ENCODE measurements around the gene DLGAP4. TPM values are rescaled to one million over a fixed set of nuclear protein-coding genes. Genes with fewer than 3 reads are reported as not detected.

Gene DLGAP4
- total and polyA plus RNA-seq, 2 of the 13 experiments (the other 11 are each of a cell fraction or from before 2014, with no cell fraction given) = 15.2 to 26.7 TPM

DNA sequence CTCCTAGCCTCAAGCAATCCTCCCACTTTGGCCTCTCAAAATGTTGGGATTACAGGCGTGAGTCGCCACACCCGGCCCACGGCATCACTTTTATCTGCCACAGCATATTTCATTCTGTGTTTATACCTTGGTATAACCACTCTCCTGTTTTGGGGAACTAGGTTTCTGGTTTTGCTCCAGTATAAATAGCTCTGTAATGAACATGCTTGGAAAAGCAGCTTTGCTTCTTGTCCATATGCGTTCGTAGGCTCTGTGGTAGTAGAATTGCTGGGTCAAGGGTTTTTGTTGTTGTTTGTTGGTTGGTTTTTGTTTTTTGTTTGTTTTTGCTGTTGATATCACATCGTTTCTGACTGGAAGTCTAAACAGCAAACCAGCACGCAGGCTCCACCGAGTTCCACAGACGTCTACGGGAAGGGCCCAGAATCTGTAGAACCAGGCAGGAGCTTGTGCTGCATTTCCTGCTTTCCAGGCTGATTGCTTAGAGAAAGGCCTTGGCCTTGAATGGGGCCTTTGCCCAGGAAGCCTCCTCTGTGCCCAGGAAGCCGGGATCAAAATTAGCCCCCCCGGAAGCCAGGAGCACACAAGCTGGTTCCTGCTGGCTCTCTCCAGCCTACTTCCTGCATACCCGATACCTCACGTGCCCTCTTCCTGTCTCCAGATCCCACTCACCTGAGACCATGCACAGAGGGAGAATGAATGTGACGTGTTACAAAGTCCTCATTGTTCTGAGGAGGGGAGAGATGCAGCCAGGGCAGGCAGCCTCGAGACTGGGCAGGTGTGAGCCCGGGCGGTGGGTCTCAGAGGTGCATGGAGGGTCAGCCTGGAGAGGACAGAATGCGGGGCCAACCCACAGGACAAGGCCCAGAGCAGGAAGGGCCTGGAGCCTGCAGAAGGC lies 35.1 kb upstream of the DLGAP4 start (continued):
- TF ChIP-seq POGK (CRISPR knock-in tag; conservative IDR thresholded peaks at IDR 0.05) (peak; percentile 65; the same call in 1 of the 2 replicates), HNF4G (IDR thresholded peaks at IDR 0.05; ENCODE audit: borderline replicate concordance, low read depth, low read length) (peak; percentile 71), HNF4G (CRISPR knock-in tag; IDR thresholded peaks at IDR 0.05; ENCODE audit: borderline replicate concordance, low read depth) (no peak; the same call in 1 of the 2 replicates), CENPT (CRISPR knock-in tag; IDR thresholded peaks at IDR 0.05; ENCODE audit: low read depth) (no peak), ELF3 (CRISPR knock-in tag; IDR thresholded peaks at IDR 0.05) (peak; percentile 87; the same call in 1 of the 2 replicates), ZNF766 (CRISPR knock-in tag; IDR thresholded peaks at IDR 0.05; ENCODE audit: borderline replicate concordance) (no peak), ZNF773 (CRISPR knock-in tag; IDR thresholded peaks at IDR 0.05; ENCODE audit: borderline replicate concordance) (no peak), GPN1 (CRISPR knock-in tag; IDR thresholded peaks at IDR 0.05; ENCODE audit: borderline replicate concordance) (no peak), ZNF816 (CRISPR knock-in tag; IDR thresholded peaks at IDR 0.05; ENCODE audit: borderline replicate concordance) (no peak), ZFP62 (CRISPR knock-in tag; IDR thresholded peaks at IDR 0.05) (no peak), SNAPC4 (CRISPR knock-in tag; IDR thresholded peaks at IDR 0.05) (no peak), DZIP1 (CRISPR knock-in tag; IDR thresholded peaks at IDR 0.05) (no peak), ARID2 (CRISPR knock-in tag; IDR thresholded peaks at IDR 0.05; ENCODE audit: borderline replicate concordance) (no peak), WIZ (CRISPR knock-in tag; IDR thresholded peaks at IDR 0.05) (no peak), FOXC1 (CRISPR knock-in tag; IDR thresholded peaks at IDR 0.05; ENCODE audit: borderline replicate concordance) (peak; percentile 85), BORCS8-MEF2B (CRISPR knock-in tag; IDR thresholded peaks at IDR 0.05) (no peak), RBM22 (optimal IDR thresholded peaks at IDR 0.05; ENCODE audit: low read length) (no peak), HES4 (CRISPR knock-in tag; IDR thresholded peaks at IDR 0.05; ENCODE audit: borderline replicate concordance) (no peak), POLR2AphosphoS5 (IDR thresholded peaks at IDR 0.05; ENCODE audit: low read depth, low read length) (peak; percentile 72), NFKB2 (CRISPR knock-in tag; IDR thresholded peaks at IDR 0.05; ENCODE audit: borderline replicate concordance) (no peak; the same call in 1 of the 2 replicates)

All from HepG2 (cell line).